Measurements from ENCODE around the gene AGPS.
"Not testable (repeated sequence)": the region's sequence is repeated elsewhere in the genome, so short reads cannot be mapped to it uniquely, and the experiment has no call there.

AGPS gene

GRCh38 chr2:177359836-177360595 lies 32.6 kb upstream of the AGPS start:
- ATAC-seq (replicated peaks) (no peak), DNase-seq (no peak)
- no peak overlapping the region for H3K4me3 Mint-ChIP-seq
- H3K27me3 Mint-ChIP-seq, result no peaks in the 10 kb centered on the region
- no peak overlapping the region for H3K27ac Mint-ChIP-seq
- no peaks in the 10 kb centered on the region for H3K36me3 Mint-ChIP-seq (ENCODE audit: insufficient read depth)
- H3K4me1 Mint-ChIP-seq (ENCODE audit: low read depth in 2 of 2), result no peaks in the 10 kb centered on the region
- H3K9me3 Mint-ChIP-seq, result no peaks in the 10 kb centered on the region

- H3K27ac Mint-ChIP-seq, result no peak overlapping the region
- no peaks in the 10 kb centered on the region for H3K9me3 Mint-ChIP-seq
- ATAC-seq (replicated peaks) (no peak), DNase-seq (no peak)
- H3K36me3 Mint-ChIP-seq (ENCODE audit: insufficient read depth), result no peaks in the 10 kb centered on the region
- H3K4me3 Mint-ChIP-seq, result no peak overlapping the region
- H3K27me3 Mint-ChIP-seq, result no peaks in the 10 kb centered on the region
- no peaks in the 10 kb centered on the region for H3K4me1 Mint-ChIP-seq (ENCODE audit: low read depth in 2 of 2)
These were observed 30.1 kb upstream of the AGPS start for GRCh38 chr2:177362499-177362898.

- no peak for DNase-seq
- Mint-ChIP-seq H3K4me1 (ENCODE audit: low read depth in 2 of 2) (no peaks in the 10 kb centered on the region), H3K36me3 (ENCODE audit: insufficient read depth) (no peaks in the 10 kb centered on the region), H3K4me3 (no peak overlapping the region), H3K9me3 (no peaks in the 10 kb centered on the region), H3K27ac (no peak overlapping the region), H3K27me3 (no peaks in the 10 kb centered on the region)
- no peak for ATAC-seq (replicated peaks)
These were observed 29.2 kb upstream of the AGPS start for GRCh38 chr2:177363332-177363731.

- H3K9me3 Mint-ChIP-seq; ATAC-seq (replicated peaks); H3K27me3 Mint-ChIP-seq; DNase-seq; H3K27ac Mint-ChIP-seq; H3K4me1 Mint-ChIP-seq (ENCODE audit: low read depth in 2 of 2); H3K4me3 Mint-ChIP-seq; H3K36me3 Mint-ChIP-seq (ENCODE audit: insufficient read depth): not testable (repeated sequence)
These were observed 26.8 kb upstream of the AGPS start for GRCh38 chr2:177365764-177366163.

GRCh38 chr2:177368023-177368422 lies 24.6 kb upstream of the AGPS start:
- ATAC-seq (replicated peaks), result not testable (repeated sequence)

GRCh38 chr2:177379354-177379753 lies 13.2 kb upstream of the AGPS start:
- H3K4me3 Mint-ChIP-seq, result no peak overlapping the region
- no peaks in the 10 kb centered on the region for H3K9me3 Mint-ChIP-seq
- no peak overlapping the region for H3K27ac Mint-ChIP-seq
- no peaks in the 10 kb centered on the region for H3K36me3 Mint-ChIP-seq (ENCODE audit: insufficient read depth)
- no peaks in the 10 kb centered on the region for H3K27me3 Mint-ChIP-seq
- no peaks in the 10 kb centered on the region for H3K4me1 Mint-ChIP-seq (ENCODE audit: low read depth in 2 of 2)
- ATAC-seq (replicated peaks) (no peak), DNase-seq (no peak)

More at GRCh38 chr2:177368023-177368422, 24.6 kb upstream of the AGPS start:
- H3K4me3 Mint-ChIP-seq; H3K36me3 Mint-ChIP-seq (ENCODE audit: insufficient read depth); H3K27ac Mint-ChIP-seq; H3K27me3 Mint-ChIP-seq; DNase-seq; H3K4me1 Mint-ChIP-seq (ENCODE audit: low read depth in 2 of 2): not testable (repeated sequence)
- H3K9me3 Mint-ChIP-seq, result peaks cover 15 to 17% of the 10 kb centered on the region in 2 donors

- Mint-ChIP-seq H3K36me3 (ENCODE audit: insufficient read depth) (no peaks in the 10 kb centered on the region), H3K27me3 (no peaks in the 10 kb centered on the region), H3K4me1 (ENCODE audit: low read depth in 2 of 2) (no peaks in the 10 kb centered on the region), H3K9me3 (no peaks in the 10 kb centered on the region), H3K4me3 (no peak overlapping the region), H3K27ac (no peak overlapping the region)
- ATAC-seq (replicated peaks), result no peak
- DNase-seq, result no peak
These were observed 12.4 kb upstream of the AGPS start for GRCh38 chr2:177380181-177380580.

- no peaks in the 10 kb centered on the region for H3K9me3 Mint-ChIP-seq
- ATAC-seq (replicated peaks) (no peak), DNase-seq (no peak)
- no peaks in the 10 kb centered on the region for H3K36me3 Mint-ChIP-seq (ENCODE audit: insufficient read depth)
- no peak overlapping the region for H3K4me3 Mint-ChIP-seq
- no peak overlapping the region for H3K27ac Mint-ChIP-seq
- H3K4me1 Mint-ChIP-seq (ENCODE audit: low read depth in 2 of 2), result no peaks in the 10 kb centered on the region
- no peaks in the 10 kb centered on the region for H3K27me3 Mint-ChIP-seq
These were observed 8.6 kb upstream of the AGPS start for GRCh38 chr2:177383935-177384334.

GRCh38 chr2:177385151-177385550 lies 7.4 kb upstream of the AGPS start:
- Mint-ChIP-seq H3K36me3 (ENCODE audit: insufficient read depth) (no peaks in the 10 kb centered on the region), H3K27ac (no peak overlapping the region), H3K4me1 (ENCODE audit: low read depth in 2 of 2) (peaks cover 3 to 4% of the 10 kb centered on the region in 2 donors), H3K9me3 (no peaks in the 10 kb centered on the region), H3K27me3 (no peaks in the 10 kb centered on the region), H3K4me3 (no peak overlapping the region)
- ATAC-seq (replicated peaks) (no peak), DNase-seq (no peak)

- Mint-ChIP-seq H3K4me1 (ENCODE audit: low read depth in 2 of 2) (peaks cover 34 to 52% of the 10 kb centered on the region in 2 donors), H3K27ac (peak overlapping the region; percentile 89), H3K9me3 (no peaks in the 10 kb centered on the region), H3K36me3 (ENCODE audit: insufficient read depth) (peaks cover under 1% of the 10 kb centered on the region), H3K27me3 (no peaks in the 10 kb centered on the region), H3K4me3 (peak overlapping the region; percentile 87 to 91)
- ATAC-seq (replicated peaks) (no peak), DNase-seq (no peak)
These were observed 676 bp upstream of the AGPS start for GRCh38 chr2:177391822-177392372.

GRCh38 chr2:177393203-177393755 lies 706 bp downstream of the AGPS start:
- Mint-ChIP-seq H3K9me3 (no peaks in the 10 kb centered on the region), H3K27ac (peak overlapping the region; percentile 89), H3K36me3 (ENCODE audit: insufficient read depth) (peaks cover 5% of the 10 kb centered on the region), H3K4me1 (ENCODE audit: low read depth in 2 of 2) (peaks cover 34 to 61% of the 10 kb centered on the region in 2 donors), H3K27me3 (no peaks in the 10 kb centered on the region), H3K4me3 (peak overlapping the region; percentile 87 to 91)
- ATAC-seq (replicated peaks) (peak; percentile 39), DNase-seq (peak in 1 of 3 experiments; percentile 12)

- H3K36me3 Mint-ChIP-seq (ENCODE audit: insufficient read depth), result peaks cover 5% of the 10 kb centered on the region
- peaks cover 35 to 68% of the 10 kb centered on the region in 2 donors for H3K4me1 Mint-ChIP-seq (ENCODE audit: low read depth in 2 of 2)
- DNase-seq (no peak), ATAC-seq (replicated peaks) (no peak)
- peak overlapping the region; percentile 89 for H3K27ac Mint-ChIP-seq
- H3K27me3 Mint-ChIP-seq, result no peaks in the 10 kb centered on the region
- no peaks in the 10 kb centered on the region for H3K9me3 Mint-ChIP-seq
- H3K4me3 Mint-ChIP-seq, result peak overlapping the region; percentile 87 to 91
These were observed 1.4 kb downstream of the AGPS start for GRCh38 chr2:177393824-177394593.

- peak overlapping the region in 1 of 2 donors; percentile 0 for H3K27ac Mint-ChIP-seq
- no peak for DNase-seq
- peaks cover 38 to 73% of the 10 kb centered on the region in 2 donors for H3K4me1 Mint-ChIP-seq (ENCODE audit: low read depth in 2 of 2)
- peak overlapping the region in 1 of 2 donors; percentile 91 for H3K4me3 Mint-ChIP-seq
- no peaks in the 10 kb centered on the region for H3K27me3 Mint-ChIP-seq
- peaks cover 5% of the 10 kb centered on the region for H3K36me3 Mint-ChIP-seq (ENCODE audit: insufficient read depth)
- ATAC-seq (replicated peaks), result no peak
- no peaks in the 10 kb centered on the region for H3K9me3 Mint-ChIP-seq
These were observed 2.0 kb downstream of the AGPS start for GRCh38 chr2:177394594-177394973.
